GM12875 (cell line): ENCODE results near the gene CMIP.

Experiments used
- H3K4me3 ChIP-seq: one replicate; pipeline ENCODE4 v1.5.1; 2011; ENCODE audit warnings: low read depth, low read length, control low read depth
- TF ChIP-seq, protein P1 (sequence below): IDR thresholded peaks from 2 replicates; pipeline ENCODE4 v1.5.1; 2011; ENCODE audit warnings: low read depth, mild to moderate bottlenecking, control low read depth, inconsistent platforms, low read length, moderate library complexity, borderline replicate concordance; ENCODE audit not compliant: insufficient read depth

CMIP gene

DNA sequence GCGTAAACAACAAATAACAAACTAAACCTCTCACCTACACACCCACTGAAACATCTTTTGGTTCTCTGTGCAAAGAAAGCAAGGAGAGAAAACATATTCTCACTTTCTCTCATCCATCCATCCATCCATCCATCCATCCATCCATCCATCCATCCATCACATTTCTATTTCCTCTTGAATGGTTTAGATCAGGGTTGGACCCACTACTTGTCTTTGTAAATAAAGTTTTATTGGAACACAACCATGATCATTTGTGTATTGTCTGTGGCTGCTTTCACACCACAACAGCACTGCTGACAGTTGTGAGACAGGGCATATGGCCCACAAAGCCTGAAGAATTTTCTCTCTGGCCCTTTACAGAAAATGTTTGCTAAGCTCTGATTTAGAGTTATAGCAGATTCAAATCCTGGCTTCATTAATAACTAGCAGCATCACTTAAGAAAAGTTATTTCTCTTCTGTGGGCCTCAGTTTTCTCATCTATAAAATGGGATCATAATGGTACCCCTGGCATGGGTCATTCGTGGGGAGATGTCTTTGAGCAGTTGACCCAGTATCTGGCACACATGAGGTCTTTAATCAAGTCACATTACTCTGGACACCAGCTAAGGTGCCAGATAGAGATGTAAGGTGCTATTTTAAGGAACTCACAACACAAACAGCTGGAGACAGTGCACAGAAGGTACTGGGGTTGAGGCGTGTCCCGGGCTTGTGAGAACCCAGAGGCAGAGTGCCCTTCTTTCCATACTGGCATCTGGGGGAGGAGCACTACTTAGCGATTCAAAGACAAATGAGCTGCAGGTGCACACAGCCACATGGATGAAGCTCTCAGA is 146.3 kb downstream of the CMIP start:
- no peak overlapping the region for H3K4me3 ChIP-seq
- TF ChIP-seq, protein P1, sequence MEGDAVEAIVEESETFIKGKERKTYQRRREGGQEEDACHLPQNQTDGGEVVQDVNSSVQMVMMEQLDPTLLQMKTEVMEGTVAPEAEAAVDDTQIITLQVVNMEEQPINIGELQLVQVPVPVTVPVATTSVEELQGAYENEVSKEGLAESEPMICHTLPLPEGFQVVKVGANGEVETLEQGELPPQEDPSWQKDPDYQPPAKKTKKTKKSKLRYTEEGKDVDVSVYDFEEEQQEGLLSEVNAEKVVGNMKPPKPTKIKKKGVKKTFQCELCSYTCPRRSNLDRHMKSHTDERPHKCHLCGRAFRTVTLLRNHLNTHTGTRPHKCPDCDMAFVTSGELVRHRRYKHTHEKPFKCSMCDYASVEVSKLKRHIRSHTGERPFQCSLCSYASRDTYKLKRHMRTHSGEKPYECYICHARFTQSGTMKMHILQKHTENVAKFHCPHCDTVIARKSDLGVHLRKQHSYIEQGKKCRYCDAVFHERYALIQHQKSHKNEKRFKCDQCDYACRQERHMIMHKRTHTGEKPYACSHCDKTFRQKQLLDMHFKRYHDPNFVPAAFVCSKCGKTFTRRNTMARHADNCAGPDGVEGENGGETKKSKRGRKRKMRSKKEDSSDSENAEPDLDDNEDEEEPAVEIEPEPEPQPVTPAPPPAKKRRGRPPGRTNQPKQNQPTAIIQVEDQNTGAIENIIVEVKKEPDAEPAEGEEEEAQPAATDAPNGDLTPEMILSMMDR, result no peak

DNA sequence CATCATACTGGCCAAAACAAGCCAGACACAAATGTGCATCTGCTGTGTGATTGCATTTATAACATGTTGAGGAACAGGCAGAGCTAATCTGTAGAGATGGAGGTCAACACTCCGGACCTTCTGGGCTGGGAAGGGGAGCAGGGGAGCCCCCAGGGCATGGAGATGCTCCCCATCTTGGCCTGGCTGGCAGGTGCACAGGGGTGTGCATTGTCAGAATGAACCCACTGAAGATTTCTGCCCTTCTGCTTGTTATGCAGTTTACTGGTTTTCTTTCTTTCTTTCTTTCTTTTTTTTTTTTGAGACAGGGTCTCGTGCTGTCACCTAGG is 146.9 kb downstream of the CMIP start:
- no peak overlapping the region for H3K4me3 ChIP-seq
- TF ChIP-seq, protein P1, result no peak

DNA sequence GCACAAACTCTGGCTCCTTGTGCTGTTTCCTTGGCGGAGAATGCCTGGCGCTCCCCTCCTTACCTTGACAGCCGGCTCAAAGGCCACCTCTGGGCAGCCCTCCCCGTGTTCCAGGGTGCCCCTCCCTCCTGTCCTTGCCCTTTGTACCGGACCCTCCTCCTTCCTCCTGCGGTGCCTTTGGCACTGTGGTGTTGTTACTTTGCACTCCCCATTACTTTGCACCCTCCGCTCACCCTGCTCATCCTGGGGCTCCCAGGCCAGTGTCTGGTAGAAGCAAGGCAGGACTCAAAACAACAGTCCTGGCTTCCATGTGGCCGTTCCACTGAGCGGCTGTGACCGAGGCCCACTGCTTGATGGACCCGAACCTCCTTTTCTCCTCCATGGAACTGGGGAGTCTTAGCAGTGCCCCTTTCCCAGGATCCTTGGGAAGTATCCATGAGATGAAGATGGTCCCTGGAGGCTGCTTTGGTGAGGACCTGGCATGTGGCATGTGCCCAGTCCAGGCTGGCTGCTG is 147.8 kb downstream of the CMIP start:
- TF ChIP-seq, protein P1, result no peak
- no peak overlapping the region for H3K4me3 ChIP-seq

DNA sequence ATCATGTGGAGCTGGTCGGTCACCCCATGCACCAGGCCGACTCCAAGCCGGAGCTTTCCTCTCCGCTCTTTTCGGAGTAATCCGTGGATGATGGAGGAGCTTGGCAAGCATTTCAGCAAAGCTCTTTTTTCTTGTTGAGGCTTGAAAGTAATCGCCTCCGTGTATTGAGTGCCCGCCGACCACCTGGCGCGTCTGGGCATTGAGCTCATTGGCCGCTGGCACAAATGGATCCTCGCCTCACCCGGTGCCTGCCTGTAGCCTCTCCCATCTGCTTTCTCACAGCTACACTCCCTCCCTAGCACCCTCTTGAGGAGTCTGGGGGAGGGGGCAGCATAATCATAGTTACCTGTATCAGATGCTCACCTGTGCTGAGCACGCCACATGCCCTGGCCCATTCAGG is 148.9 kb downstream of the CMIP start:
- H3K4me3 ChIP-seq, result no peak overlapping the region
- TF ChIP-seq, protein P1, result no peak

DNA sequence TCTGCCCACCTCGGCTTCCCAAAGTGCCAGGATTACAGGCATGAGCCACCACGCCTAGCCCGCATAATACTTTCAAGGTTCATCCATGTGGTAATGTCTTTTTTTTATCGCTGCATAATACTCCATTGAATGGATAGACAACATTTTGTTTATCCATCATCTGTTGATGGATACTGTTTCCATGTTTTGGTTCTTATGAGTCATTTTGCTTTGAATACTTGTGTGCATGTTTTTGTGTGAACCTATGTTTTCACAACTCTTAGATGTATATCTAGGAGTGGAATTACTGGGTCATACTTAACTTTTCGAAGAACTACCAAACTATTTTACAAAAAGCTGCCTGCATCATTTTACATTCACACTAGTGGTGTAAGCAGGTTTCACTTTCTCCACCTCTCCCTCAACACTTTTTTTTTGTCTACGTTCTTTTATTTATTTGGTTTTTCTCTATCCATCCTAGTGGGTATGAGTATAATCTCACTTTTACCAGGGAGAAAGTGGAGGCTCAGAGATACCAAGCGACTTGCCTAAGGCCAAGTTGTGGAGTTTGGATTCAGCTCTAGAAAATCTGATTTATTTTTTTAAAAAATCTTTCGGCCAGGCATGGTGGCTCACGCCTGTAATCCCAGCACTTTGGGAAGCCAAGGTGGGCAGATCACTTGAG is 151.2 kb downstream of the CMIP start:
- TF ChIP-seq, protein P1, result no peak
- H3K4me3 ChIP-seq, result no peak overlapping the region

DNA sequence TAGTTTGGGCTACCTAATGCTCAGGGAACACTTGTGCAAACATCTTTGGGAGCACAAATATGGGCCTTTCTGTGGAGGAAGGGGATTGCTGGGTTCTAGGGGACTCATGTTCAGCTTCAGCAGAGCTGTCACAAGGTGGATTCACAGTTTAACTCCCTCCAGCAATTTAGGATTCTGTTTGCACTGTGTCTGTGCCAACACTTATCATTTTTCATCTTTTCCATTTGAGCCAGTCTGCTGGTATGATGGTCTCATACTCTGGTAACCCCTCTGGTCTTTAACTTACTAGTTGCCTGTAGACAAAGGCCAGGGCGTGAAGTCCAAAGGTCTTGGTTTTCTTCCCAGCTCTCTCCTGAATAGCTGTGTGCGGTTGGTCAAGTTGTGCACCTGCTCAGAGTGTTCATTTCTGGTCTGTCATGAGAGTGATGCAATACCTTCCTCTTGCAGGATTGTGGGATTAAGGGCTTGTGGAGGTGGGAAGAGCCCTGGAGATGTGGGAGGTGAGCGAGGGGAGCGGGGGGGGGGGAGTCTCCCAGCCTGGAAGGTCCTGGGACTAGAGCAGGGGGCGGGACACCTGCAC is 152.6 kb downstream of the CMIP start:
- no peak overlapping the region for H3K4me3 ChIP-seq
- TF ChIP-seq, protein P1, result no peak
